ENCODE measurements around the gene KCNQ1. TPM values are rescaled to one million over a fixed set of nuclear protein-coding genes. Genes with fewer than 3 reads are reported as not detected.

The KCNQ1 gene
- total RNA-seq, 1 donor from 2014 or later, result 2.6 TPM

GRCh38 chr11:2572491-2573239 lies 127.9 kb downstream of the KCNQ1 start:
- no peak overlapping the region for H3K27ac ChIP-seq (ENCODE audit: low read depth, low read length)
- no peaks in the 10 kb centered on the region for H3K4me1 ChIP-seq (ENCODE audit: control insufficient read depth in 3 of 3, insufficient read depth in 3 of 3, low read length in 3 of 3)
- no peak overlapping the region for H3K9ac ChIP-seq (ENCODE audit: low read depth in 1 of 3, low read length in 3 of 3)
- H3K9me3 ChIP-seq (ENCODE audit: control insufficient read depth in 3 of 3, low read length in 3 of 3), result peaks cover 0 to 3% (median 0%) of the 10 kb centered on the region in 3 donors
- H3K4me3 ChIP-seq (ENCODE audit: low read length in 3 of 3), result no peak overlapping the region
- no peaks in the 10 kb centered on the region for H3K36me3 ChIP-seq (ENCODE audit: control insufficient read depth in 3 of 3, insufficient read depth in 3 of 3, low read length in 3 of 3)
- peaks cover 0 to 3% (median 0%) of the 10 kb centered on the region in 3 donors for H3K27me3 ChIP-seq (ENCODE audit: control insufficient read depth in 3 of 3, insufficient read depth in 3 of 3, low read length in 3 of 3)

GRCh38 chr11:2573240-2574042 lies 128.6 kb downstream of the KCNQ1 start:
- H3K27ac ChIP-seq (ENCODE audit: low read depth, low read length), result no peak overlapping the region

GRCh38 chr11:2574043-2574552 lies 129.3 kb downstream of the KCNQ1 start:
- Histone ChIP-seq H3K4me1 (ENCODE audit: control insufficient read depth in 3 of 3, insufficient read depth in 3 of 3, low read length in 3 of 3) (no peaks in the 10 kb centered on the region), H3K4me3 (ENCODE audit: low read length in 3 of 3) (no peak overlapping the region), H3K27ac (ENCODE audit: low read depth, low read length) (no peak overlapping the region), H3K36me3 (ENCODE audit: control insufficient read depth in 3 of 3, insufficient read depth in 3 of 3, low read length in 3 of 3) (no peaks in the 10 kb centered on the region), H3K27me3 (ENCODE audit: control insufficient read depth in 3 of 3, insufficient read depth in 3 of 3, low read length in 3 of 3) (peaks cover 0 to 3% (median 0%) of the 10 kb centered on the region in 3 donors), H3K9ac (ENCODE audit: low read depth in 1 of 3, low read length in 3 of 3) (no peak overlapping the region), H3K9me3 (ENCODE audit: control insufficient read depth in 3 of 3, low read length in 3 of 3) (peaks cover 0 to 3% (median 0%) of the 10 kb centered on the region in 3 donors)

More at GRCh38 chr11:2573240-2574042, 128.6 kb downstream of the KCNQ1 start:
- Histone ChIP-seq H3K36me3 (ENCODE audit: control insufficient read depth in 3 of 3, insufficient read depth in 3 of 3, low read length in 3 of 3) (no peaks in the 10 kb centered on the region), H3K9ac (ENCODE audit: low read depth in 1 of 3, low read length in 3 of 3) (no peak overlapping the region), H3K4me3 (ENCODE audit: low read length in 3 of 3) (no peak overlapping the region), H3K9me3 (ENCODE audit: control insufficient read depth in 3 of 3, low read length in 3 of 3) (peaks cover 0 to 3% (median 0%) of the 10 kb centered on the region in 3 donors), H3K27me3 (ENCODE audit: control insufficient read depth in 3 of 3, insufficient read depth in 3 of 3, low read length in 3 of 3) (peaks cover 0 to 3% (median 0%) of the 10 kb centered on the region in 3 donors), H3K4me1 (ENCODE audit: control insufficient read depth in 3 of 3, insufficient read depth in 3 of 3, low read length in 3 of 3) (no peaks in the 10 kb centered on the region)

- H3K36me3 ChIP-seq (ENCODE audit: control insufficient read depth in 3 of 3, insufficient read depth in 3 of 3, low read length in 3 of 3), result no peaks in the 10 kb centered on the region
- no peaks in the 10 kb centered on the region for H3K4me1 ChIP-seq (ENCODE audit: control insufficient read depth in 3 of 3, insufficient read depth in 3 of 3, low read length in 3 of 3)
- H3K27ac ChIP-seq (ENCODE audit: low read depth, low read length), result no peak overlapping the region
Measured at GRCh38 chr11:2574553-2575535, 130.0 kb downstream of the KCNQ1 start.

GRCh38 chr11:2575591-2576051 lies 130.8 kb downstream of the KCNQ1 start:
- peaks cover 0 to 3% (median 0%) of the 10 kb centered on the region in 3 donors for H3K9me3 ChIP-seq (ENCODE audit: control insufficient read depth in 3 of 3, low read length in 3 of 3)
- H3K27ac ChIP-seq (ENCODE audit: low read depth, low read length), result no peak overlapping the region
- no peak overlapping the region for H3K4me3 ChIP-seq (ENCODE audit: low read length in 3 of 3)
- H3K4me1 ChIP-seq (ENCODE audit: control insufficient read depth in 3 of 3, insufficient read depth in 3 of 3, low read length in 3 of 3), result no peaks in the 10 kb centered on the region
- no peaks in the 10 kb centered on the region for H3K36me3 ChIP-seq (ENCODE audit: control insufficient read depth in 3 of 3, insufficient read depth in 3 of 3, low read length in 3 of 3)
- peaks cover 0 to 3% (median 0%) of the 10 kb centered on the region in 3 donors for H3K27me3 ChIP-seq (ENCODE audit: control insufficient read depth in 3 of 3, insufficient read depth in 3 of 3, low read length in 3 of 3)
- no peak overlapping the region for H3K9ac ChIP-seq (ENCODE audit: low read depth in 1 of 3, low read length in 3 of 3)

More at GRCh38 chr11:2574553-2575535, 130.0 kb downstream of the KCNQ1 start:
- Histone ChIP-seq H3K4me3 (ENCODE audit: low read length in 3 of 3) (no peak overlapping the region), H3K9me3 (ENCODE audit: control insufficient read depth in 3 of 3, low read length in 3 of 3) (peaks cover 0 to 3% (median 0%) of the 10 kb centered on the region in 3 donors), H3K9ac (ENCODE audit: low read depth in 1 of 3, low read length in 3 of 3) (no peak overlapping the region), H3K27me3 (ENCODE audit: control insufficient read depth in 3 of 3, insufficient read depth in 3 of 3, low read length in 3 of 3) (peaks cover 0 to 3% (median 0%) of the 10 kb centered on the region in 3 donors)

GRCh38 chr11:2576111-2576510 lies 131.3 kb downstream of the KCNQ1 start:
- Histone ChIP-seq H3K36me3 (ENCODE audit: control insufficient read depth in 3 of 3, insufficient read depth in 3 of 3, low read length in 3 of 3) (no peaks in the 10 kb centered on the region), H3K4me3 (ENCODE audit: low read length in 3 of 3) (no peak overlapping the region), H3K27me3 (ENCODE audit: control insufficient read depth in 3 of 3, insufficient read depth in 3 of 3, low read length in 3 of 3) (peaks cover 0 to 3% (median 0%) of the 10 kb centered on the region in 3 donors), H3K9me3 (ENCODE audit: control insufficient read depth in 3 of 3, low read length in 3 of 3) (no peaks in the 10 kb centered on the region), H3K9ac (ENCODE audit: low read depth in 1 of 3, low read length in 3 of 3) (no peak overlapping the region), H3K4me1 (ENCODE audit: control insufficient read depth in 3 of 3, insufficient read depth in 3 of 3, low read length in 3 of 3) (no peaks in the 10 kb centered on the region), H3K27ac (ENCODE audit: low read depth, low read length) (no peak overlapping the region)

- no peak overlapping the region for H3K9ac ChIP-seq (ENCODE audit: low read depth in 1 of 3, low read length in 3 of 3)
- H3K4me1 ChIP-seq (ENCODE audit: control insufficient read depth in 3 of 3, insufficient read depth in 3 of 3, low read length in 3 of 3), result no peaks in the 10 kb centered on the region
- no peak overlapping the region for H3K4me3 ChIP-seq (ENCODE audit: low read length in 3 of 3)
- no peaks in the 10 kb centered on the region for H3K36me3 ChIP-seq (ENCODE audit: control insufficient read depth in 3 of 3, insufficient read depth in 3 of 3, low read length in 3 of 3)
- H3K27ac ChIP-seq (ENCODE audit: low read depth, low read length), result no peak overlapping the region
- H3K27me3 ChIP-seq (ENCODE audit: control insufficient read depth in 3 of 3, insufficient read depth in 3 of 3, low read length in 3 of 3), result peaks cover 0 to 3% (median 0%) of the 10 kb centered on the region in 3 donors
- H3K9me3 ChIP-seq (ENCODE audit: control insufficient read depth in 3 of 3, low read length in 3 of 3), result no peaks in the 10 kb centered on the region
Measured at GRCh38 chr11:2576549-2576948, 131.7 kb downstream of the KCNQ1 start.

- Histone ChIP-seq H3K9ac (ENCODE audit: low read depth in 1 of 3, low read length in 3 of 3) (no peak overlapping the region), H3K9me3 (ENCODE audit: control insufficient read depth in 3 of 3, low read length in 3 of 3) (no peaks in the 10 kb centered on the region), H3K36me3 (ENCODE audit: control insufficient read depth in 3 of 3, insufficient read depth in 3 of 3, low read length in 3 of 3) (no peaks in the 10 kb centered on the region), H3K4me1 (ENCODE audit: control insufficient read depth in 3 of 3, insufficient read depth in 3 of 3, low read length in 3 of 3) (no peaks in the 10 kb centered on the region), H3K27ac (ENCODE audit: low read depth, low read length) (no peak overlapping the region), H3K4me3 (ENCODE audit: low read length in 3 of 3) (no peak overlapping the region), H3K27me3 (ENCODE audit: control insufficient read depth in 3 of 3, insufficient read depth in 3 of 3, low read length in 3 of 3) (peaks cover 0 to 3% (median 0%) of the 10 kb centered on the region in 3 donors)
Measured at GRCh38 chr11:2577031-2577990, 132.5 kb downstream of the KCNQ1 start.

All from skeletal muscle tissue (tissue), 4 donors.